Measurements from ENCODE around the gene CDK18. TPM values are rescaled to one million over a fixed set of nuclear protein-coding genes. Genes with fewer than 3 reads are reported as not detected.

Gene CDK18
- total and polyA plus RNA-seq, 2 of the 8 experiments (the other 6 are each of a cell fraction or from before 2014, with no cell fraction given): 31.2 to 44.0 TPM

GRCh38 chr1:205543351-205544301, 39.2 kb downstream of the CDK18 start (continued):
- peak; percentile 90 for TF ChIP-seq CREB1 (IDR thresholded peaks at IDR 0.05)
- TF ChIP-seq SAP30 (IDR thresholded peaks at IDR 0.05; ENCODE audit: insufficient read depth, insufficient replicate concordance, low read length): no peak
- TF ChIP-seq ASH2L (IDR thresholded peaks at IDR 0.05; ENCODE audit: low read length): peak; percentile 34
- TF ChIP-seq SRF (IDR thresholded peaks at IDR 0.05; ENCODE audit: low read depth, low read length): no peak
- no peak for TF ChIP-seq NRF1 (IDR thresholded peaks at IDR 0.05; ENCODE audit: low read depth, low read length)
- TF ChIP-seq RAD21 (IDR thresholded peaks at IDR 0.05 in 1 of 2, conservative IDR thresholded peaks at IDR 0.05 in 1 of 2; ENCODE audit: low read depth in 2 of 2, low read length in 2 of 2): no peak
- TF ChIP-seq SP2 (IDR thresholded peaks at IDR 0.05; ENCODE audit: low read length): no peak
- no peak for TF ChIP-seq SUZ12 (IDR thresholded peaks at IDR 0.05; ENCODE audit: low read length)
- no peak for TF ChIP-seq TCF12 (IDR thresholded peaks at IDR 0.05; ENCODE audit: low read depth, low read length)
- no peak for TF ChIP-seq JUND (IDR thresholded peaks at IDR 0.05; ENCODE audit: low read length)
- no peak for TF ChIP-seq BCL11A (IDR thresholded peaks at IDR 0.05; ENCODE audit: low read depth in 2 of 2, low read length in 2 of 2)
